Type B pancreatic cell (in vitro differentiated cells): ENCODE data around the gene ATP11B. TPM values are rescaled to one million over a fixed set of nuclear protein-coding genes. Genes with fewer than 3 reads are reported as not detected.

Source experiments
- DNase-seq: peaks from one replicate; pipeline ENCODE4 v3.0.0; 2021; ENCODE audit warnings: mixed read lengths; ENCODE audit not compliant: unreplicated experiment; ENCODE audit errors: extremely low spot score
- H3K27ac Mint-ChIP-seq: 2 replicates; pipeline ENCODE4 v1.8.0; 2021; ENCODE audit warnings: mild to moderate bottlenecking, mixed read lengths
- H3K27me3 Mint-ChIP-seq: 2 replicates; pipeline ENCODE4 v1.8.0; 2021; ENCODE audit warnings: mixed read lengths
- H3K36me3 Mint-ChIP-seq: 2 replicates; pipeline ENCODE4 v1.8.0; 2021; ENCODE audit warnings: mixed read lengths
- H3K4me1 Mint-ChIP-seq: one replicate; pipeline ENCODE4 v1.8.0; 2021; ENCODE audit warnings: mixed read lengths; ENCODE audit not compliant: unreplicated experiment
- H3K4me3 Mint-ChIP-seq: 2 replicates; pipeline ENCODE4 v1.8.0; 2021; ENCODE audit warnings: mild to moderate bottlenecking, mixed read lengths
- H3K9me3 Mint-ChIP-seq: 2 replicates; pipeline ENCODE4 v1.8.0; 2021; ENCODE audit warnings: mixed read lengths
- total RNA-seq: library from RNA; stranded (reverse); gene quantifications from 2 replicates; pipeline ENCODE4 v1.2.1, GENCODE V29; 2021; ENCODE audit warnings: low replicate concordance
- TF ChIP-seq, protein P1 (sequence below): fragments of 200-600 bp; sonication (generic); conservative IDR thresholded peaks from 2 replicates; pipeline ENCODE4 v1.5.0; 2021; ENCODE audit warnings: antibody characterized with exemption, mild to moderate bottlenecking

The ATP11B gene
- total RNA-seq, 1 donor from 2014 or later, result 73.4 TPM

DNA sequence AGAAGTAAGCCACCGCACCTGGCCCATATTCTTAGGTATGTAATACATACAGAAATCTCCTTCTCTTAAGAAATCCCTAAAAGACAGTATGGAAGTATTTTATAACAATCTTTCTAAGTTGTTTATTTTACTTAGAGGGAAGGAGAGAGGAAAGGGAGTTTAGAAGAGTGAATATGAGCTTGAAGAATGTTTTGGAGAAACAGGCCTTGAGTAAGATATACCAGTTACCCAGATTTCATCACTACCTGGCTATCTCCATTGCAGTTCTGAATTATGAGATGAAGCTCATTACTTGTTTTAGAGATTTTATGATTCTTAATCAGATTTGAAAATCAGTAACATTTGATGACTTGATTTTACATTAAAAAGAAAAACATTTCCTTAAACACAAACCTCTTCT lies 115.2 kb downstream of the ATP11B start:
- H3K36me3 Mint-ChIP-seq, result peaks cover 7% of the 10 kb centered on the region
- no peak overlapping the region for H3K4me3 Mint-ChIP-seq
- no peaks in the 10 kb centered on the region for H3K9me3 Mint-ChIP-seq
- no peaks in the 10 kb centered on the region for H3K4me1 Mint-ChIP-seq
- no peak for DNase-seq
- TF ChIP-seq, protein P1, sequence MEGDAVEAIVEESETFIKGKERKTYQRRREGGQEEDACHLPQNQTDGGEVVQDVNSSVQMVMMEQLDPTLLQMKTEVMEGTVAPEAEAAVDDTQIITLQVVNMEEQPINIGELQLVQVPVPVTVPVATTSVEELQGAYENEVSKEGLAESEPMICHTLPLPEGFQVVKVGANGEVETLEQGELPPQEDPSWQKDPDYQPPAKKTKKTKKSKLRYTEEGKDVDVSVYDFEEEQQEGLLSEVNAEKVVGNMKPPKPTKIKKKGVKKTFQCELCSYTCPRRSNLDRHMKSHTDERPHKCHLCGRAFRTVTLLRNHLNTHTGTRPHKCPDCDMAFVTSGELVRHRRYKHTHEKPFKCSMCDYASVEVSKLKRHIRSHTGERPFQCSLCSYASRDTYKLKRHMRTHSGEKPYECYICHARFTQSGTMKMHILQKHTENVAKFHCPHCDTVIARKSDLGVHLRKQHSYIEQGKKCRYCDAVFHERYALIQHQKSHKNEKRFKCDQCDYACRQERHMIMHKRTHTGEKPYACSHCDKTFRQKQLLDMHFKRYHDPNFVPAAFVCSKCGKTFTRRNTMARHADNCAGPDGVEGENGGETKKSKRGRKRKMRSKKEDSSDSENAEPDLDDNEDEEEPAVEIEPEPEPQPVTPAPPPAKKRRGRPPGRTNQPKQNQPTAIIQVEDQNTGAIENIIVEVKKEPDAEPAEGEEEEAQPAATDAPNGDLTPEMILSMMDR, result no peak
- H3K27me3 Mint-ChIP-seq, result no peaks in the 10 kb centered on the region
- no peak overlapping the region for H3K27ac Mint-ChIP-seq

DNA sequence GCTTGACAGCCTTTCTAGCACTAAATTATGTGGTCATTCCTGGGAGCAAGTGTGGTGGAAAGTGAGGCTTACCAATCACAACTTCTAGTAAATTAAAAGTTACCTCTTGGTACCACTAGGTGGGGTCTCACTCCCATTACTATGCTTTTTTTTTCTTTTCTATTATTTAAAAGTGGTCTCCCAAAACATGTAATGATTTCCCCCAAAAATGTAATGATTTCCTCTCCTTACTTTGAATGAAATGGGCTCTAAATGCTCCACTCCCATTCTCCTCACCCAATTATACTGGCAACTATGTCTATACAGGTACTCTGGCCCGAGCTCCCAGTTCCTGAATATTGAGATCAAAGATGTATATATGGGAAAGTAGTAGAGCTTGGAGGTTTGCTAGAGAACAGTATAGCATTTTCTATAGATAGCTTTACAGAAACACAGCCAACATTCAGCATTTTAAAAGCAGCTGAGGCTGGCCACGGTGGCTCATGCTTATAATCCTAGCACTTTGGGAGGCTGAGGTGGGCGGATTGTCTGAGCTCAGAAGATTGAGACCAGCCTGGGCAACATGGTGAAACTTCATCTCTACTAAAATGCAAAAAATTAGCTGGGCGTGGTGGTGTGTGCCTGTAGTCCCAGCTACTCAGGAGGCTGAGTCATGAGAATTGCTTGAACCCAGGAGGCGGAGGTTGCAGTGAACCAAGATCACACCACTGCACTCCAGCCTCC lies 116.2 kb downstream of the ATP11B start:
- H3K36me3 Mint-ChIP-seq, result peaks cover 10% of the 10 kb centered on the region
- no peak overlapping the region for H3K27ac Mint-ChIP-seq
- no peak overlapping the region for H3K4me3 Mint-ChIP-seq
- no peaks in the 10 kb centered on the region for H3K4me1 Mint-ChIP-seq
- H3K9me3 Mint-ChIP-seq, result no peaks in the 10 kb centered on the region
- TF ChIP-seq, protein P1, result peak; percentile 78
- no peak for DNase-seq
- H3K27me3 Mint-ChIP-seq, result no peaks in the 10 kb centered on the region

- TF ChIP-seq, protein P1, result no peak
- Mint-ChIP-seq H3K36me3 (peaks cover 10% of the 10 kb centered on the region), H3K4me1 (no peaks in the 10 kb centered on the region), H3K27ac (no peak overlapping the region), H3K9me3 (no peaks in the 10 kb centered on the region), H3K4me3 (no peak overlapping the region), H3K27me3 (no peaks in the 10 kb centered on the region)
- no peak for DNase-seq
Measured at GRCh38 chr3:182910936-182911781, 117.9 kb downstream of the ATP11B start.

DNA sequence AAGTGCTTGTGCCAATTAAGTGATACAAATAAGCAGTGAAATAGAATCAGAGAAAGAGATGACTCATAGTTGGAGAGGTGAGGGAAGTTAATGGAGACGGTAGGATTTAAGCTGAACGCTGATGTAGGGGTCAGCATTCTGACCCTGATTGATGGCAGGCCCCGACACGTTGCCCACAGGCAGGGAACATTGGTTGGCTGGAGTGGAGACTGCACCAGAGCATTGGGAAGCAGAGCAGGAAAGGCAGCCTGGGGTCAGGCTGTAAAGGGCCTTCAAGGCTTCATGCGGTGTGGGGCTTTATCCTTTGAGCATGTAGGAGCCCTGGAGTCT lies 118.4 kb downstream of the ATP11B start:
- Mint-ChIP-seq H3K9me3 (no peaks in the 10 kb centered on the region), H3K4me1 (no peaks in the 10 kb centered on the region), H3K27me3 (no peaks in the 10 kb centered on the region), H3K27ac (no peak overlapping the region), H3K36me3 (peaks cover 10% of the 10 kb centered on the region), H3K4me3 (no peak overlapping the region)
- no peak for DNase-seq
- TF ChIP-seq, protein P1, result no peak

- no peaks in the 10 kb centered on the region for H3K9me3 Mint-ChIP-seq
- peaks cover 10% of the 10 kb centered on the region for H3K36me3 Mint-ChIP-seq
Measured at GRCh38 chr3:182912474-182912873, 119.2 kb downstream of the ATP11B start.

More at GRCh38 chr3:182912474-182912873, 119.2 kb downstream of the ATP11B start:
- TF ChIP-seq, protein P1, result no peak
- peak overlapping the region; percentile 10 for H3K27ac Mint-ChIP-seq
- H3K4me1 Mint-ChIP-seq, result no peaks in the 10 kb centered on the region
- no peaks in the 10 kb centered on the region for H3K27me3 Mint-ChIP-seq
- no peak for DNase-seq
- H3K4me3 Mint-ChIP-seq, result no peak overlapping the region
